SU-DHL-6 (cell line): ENCODE results near the gene IPO4.

ENCODE experiments used
- H2AFZ ChIP-seq: fragments of 200-600 bp; sonication (generic); 2 replicates; pipeline ENCODE4 v1.6.1; 2014; ENCODE audit warnings: low read depth, mild to moderate bottlenecking, moderate library complexity, mixed read lengths, antibody characterized with exemption, low read length; ENCODE audit not compliant: severe bottlenecking
- H3F3A ChIP-seq: fragments of 200-600 bp; shearing (Covaris generic); 2 replicates; pipeline ENCODE4 v1.6.0; 2016; ENCODE audit warnings: antibody characterized with exemption, mild to moderate bottlenecking; ENCODE audit not compliant: insufficient read depth
- H3K27ac ChIP-seq: fragments of 200-600 bp; sonication (generic); 2 replicates; pipeline ENCODE4 v1.5.1; 2016; ENCODE audit warnings: low read depth, mild to moderate bottlenecking, low read length, moderate library complexity, mixed read lengths
- H3K27me3 ChIP-seq: fragments of 200-600 bp; sonication (generic), shearing (Covaris generic); 2 replicates; pipeline ENCODE4 v1.6.0; 2014; ENCODE audit warnings: mild to moderate bottlenecking, low read length
- H3K36me3 ChIP-seq: fragments of 200-600 bp; sonication (generic); 2 replicates; pipeline ENCODE4 v1.6.1; 2014; ENCODE audit warnings: mild to moderate bottlenecking, low read length, mixed read lengths
- H3K4me2 ChIP-seq: fragments of 300-600, 200-600 bp; shearing (Covaris generic), sonication (generic); 2 replicates; pipeline ENCODE4 v1.6.0; 2014; ENCODE audit warnings: low read length, low read depth, mild to moderate bottlenecking; ENCODE audit not compliant: poor library complexity, severe bottlenecking
- H3K4me3 ChIP-seq: fragments of 200-600 bp; sonication (generic); 2 replicates; pipeline ENCODE4 v1.5.1; 2014; ENCODE audit warnings: antibody characterized with exemption, low read length, mild to moderate bottlenecking, mixed read lengths; ENCODE audit not compliant: insufficient read depth, poor library complexity, severe bottlenecking
- H3K79me2 ChIP-seq: fragments of 200-600 bp; sonication (generic); 2 replicates; pipeline ENCODE4 v1.6.1; 2014; ENCODE audit warnings: mild to moderate bottlenecking, low read length, moderate library complexity; ENCODE audit not compliant: insufficient read depth
- H3K9ac ChIP-seq: fragments of 200-600 bp; sonication (generic); 2 replicates; pipeline ENCODE4 v1.7.0; 2014; ENCODE audit warnings: mild to moderate bottlenecking, low read length
- H3K9me2 ChIP-seq: fragments of 200-600 bp; sonication (generic); replicated peaks from 2 replicates; pipeline ENCODE4 v1.6.1; 2014; ENCODE audit warnings: low read length; ENCODE audit not compliant: insufficient read depth
- H3K9me3 ChIP-seq: fragments of 200-600 bp; sonication (generic); 2 replicates; pipeline ENCODE4 v1.6.1; 2014; ENCODE audit warnings: low read length, mixed read lengths; ENCODE audit not compliant: insufficient read depth
- H4K20me1 ChIP-seq: fragments of 200-600 bp; sonication (generic); 2 replicates; pipeline ENCODE4 v1.6.1; 2014; ENCODE audit warnings: low read depth, mild to moderate bottlenecking, antibody characterized with exemption, low read length, moderate library complexity, mixed read lengths
- CTCF ChIP-seq: fragments of 200-600 bp; sonication (generic); IDR thresholded peaks from one replicate; pipeline ENCODE4 v1.5.1; 2017; ENCODE audit warnings: antibody characterized with exemption, mild to moderate bottlenecking, low read length, moderate library complexity; ENCODE audit not compliant: insufficient read depth, poor library complexity, severe bottlenecking
- EZH2phosphoT487 ChIP-seq: fragments of 200-600 bp; sonication (generic), shearing (Covaris generic); conservative IDR thresholded peaks from 2 replicates; pipeline ENCODE4 v1.6.1; 2018; ENCODE audit warnings: mild to moderate bottlenecking, antibody characterized with exemption, low read length, moderate library complexity, mixed read lengths

The IPO4 gene

GRCh38 chr14:24192933-24193332 lies 4.3 kb upstream of the IPO4 start:
- H3K9me3 ChIP-seq: no peaks in the 10 kb centered on the region
- peaks cover 37% of the 10 kb centered on the region for H3F3A ChIP-seq
- H2AFZ ChIP-seq: no peak overlapping the region
- TF ChIP-seq CTCF: no peak
- TF ChIP-seq EZH2phosphoT487: no peak
- no peak overlapping the region for H3K9ac ChIP-seq
- no peaks in the 10 kb centered on the region for H3K36me3 ChIP-seq
- H3K4me3 ChIP-seq: no peak overlapping the region
- no peaks in the 10 kb centered on the region for H4K20me1 ChIP-seq
- H3K4me2 ChIP-seq: no peak overlapping the region
- no peaks in the 10 kb centered on the region for H3K9me2 ChIP-seq
- H3K27me3 ChIP-seq: no peaks in the 10 kb centered on the region
- H3K79me2 ChIP-seq: peaks cover 18% of the 10 kb centered on the region; the same call in 1 of the 2 replicates
- no peak overlapping the region for H3K27ac ChIP-seq

DNA sequence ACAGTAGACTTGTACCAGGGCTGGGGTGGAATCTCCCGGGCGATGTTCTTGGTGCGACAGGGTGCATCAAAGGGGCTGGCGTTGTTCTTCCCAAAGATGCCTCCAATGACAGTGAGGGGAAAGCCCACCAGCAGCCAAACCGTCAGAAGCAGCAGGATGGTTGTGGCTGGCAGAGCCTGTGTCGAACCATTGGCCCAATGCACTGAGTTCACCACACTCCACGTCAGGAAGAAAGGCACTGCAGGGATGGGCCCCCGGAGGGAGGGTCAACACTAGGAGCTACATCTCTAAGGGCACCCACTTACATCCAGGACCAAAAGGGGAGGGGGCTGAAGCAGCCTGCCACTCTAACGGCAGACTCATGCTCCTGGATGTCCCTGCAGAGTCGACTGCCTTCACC lies 1.8 kb upstream of the IPO4 start:
- Histone ChIP-seq H3K9me3 (no peaks in the 10 kb centered on the region), H3K9me2 (no peaks in the 10 kb centered on the region), H3K36me3 (no peaks in the 10 kb centered on the region), H3F3A (peaks cover 18% of the 10 kb centered on the region), H3K4me2 (no peak overlapping the region), H3K27me3 (no peaks in the 10 kb centered on the region), H4K20me1 (no peaks in the 10 kb centered on the region), H3K9ac (no peak overlapping the region), H3K4me3 (no peak overlapping the region), H3K27ac (no peak overlapping the region), H2AFZ (no peak overlapping the region), H3K79me2 (peaks cover 10% of the 10 kb centered on the region; the same call in 1 of the 2 replicates)
- TF ChIP-seq EZH2phosphoT487 (no peak), CTCF (no peak)

GRCh38 chr14:24189460-24189859 lies 844 bp upstream of the IPO4 start:
- H3K4me2 ChIP-seq: peak overlapping the region; percentile 71
- H3K4me3 ChIP-seq: no peak overlapping the region
- peak overlapping the region; percentile 63 for H3K27ac ChIP-seq
- TF ChIP-seq CTCF (no peak), EZH2phosphoT487 (no peak)
- no peaks in the 10 kb centered on the region for H4K20me1 ChIP-seq
- peaks cover 14% of the 10 kb centered on the region for H3F3A ChIP-seq
- peaks cover 5% of the 10 kb centered on the region; the same call in 1 of the 2 replicates for H3K79me2 ChIP-seq
- peak overlapping the region; percentile 56 for H2AFZ ChIP-seq
- H3K9me2 ChIP-seq: no peaks in the 10 kb centered on the region
- no peaks in the 10 kb centered on the region for H3K36me3 ChIP-seq
- peak overlapping the region; percentile 72 for H3K9ac ChIP-seq
- no peaks in the 10 kb centered on the region for H3K9me3 ChIP-seq
- no peaks in the 10 kb centered on the region for H3K27me3 ChIP-seq
